Mammary epithelial cell (primary cell): ENCODE results near the gene C1orf53.

Source experiments
- EZH2 ChIP-seq: IDR thresholded peaks from 2 replicates; pipeline ENCODE4 v1.6.1; 2012; ENCODE audit warnings: low read length, inconsistent platforms, borderline replicate concordance
- TF ChIP-seq, protein P1 (sequence below), 2 donors: IDR thresholded peaks in 1 of 2; conservative IDR thresholded peaks in 1 of 2; 2 replicates each; pipeline ENCODE4 v1.5.1; 2011 to 2012; ENCODE audit warnings: inconsistent platforms in 2 of 2, low read length in 2 of 2, mild to moderate bottlenecking in 2 of 2, control low read depth in 1 of 2, low read depth in 1 of 2; ENCODE audit not compliant: insufficient read depth in 1 of 2; ENCODE audit errors: extremely low read depth in 1 of 2

DNA sequence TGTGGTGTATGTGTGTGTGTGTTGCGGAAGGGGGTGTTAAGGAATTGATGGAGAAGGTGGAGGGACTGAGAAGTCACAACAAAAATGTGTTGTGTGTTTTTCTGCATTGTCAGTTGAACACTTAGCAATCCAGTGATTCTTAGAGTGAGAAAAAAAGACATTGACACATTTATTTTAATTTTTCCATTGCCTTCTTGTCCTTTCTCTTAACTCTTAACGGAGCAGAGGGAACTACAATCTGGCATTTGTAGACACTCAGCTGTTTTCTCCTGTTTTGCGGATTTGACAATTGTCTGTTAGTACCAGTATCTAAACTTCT lies 725 bp downstream of the C1orf53 start:
- TF ChIP-seq, protein P1, sequence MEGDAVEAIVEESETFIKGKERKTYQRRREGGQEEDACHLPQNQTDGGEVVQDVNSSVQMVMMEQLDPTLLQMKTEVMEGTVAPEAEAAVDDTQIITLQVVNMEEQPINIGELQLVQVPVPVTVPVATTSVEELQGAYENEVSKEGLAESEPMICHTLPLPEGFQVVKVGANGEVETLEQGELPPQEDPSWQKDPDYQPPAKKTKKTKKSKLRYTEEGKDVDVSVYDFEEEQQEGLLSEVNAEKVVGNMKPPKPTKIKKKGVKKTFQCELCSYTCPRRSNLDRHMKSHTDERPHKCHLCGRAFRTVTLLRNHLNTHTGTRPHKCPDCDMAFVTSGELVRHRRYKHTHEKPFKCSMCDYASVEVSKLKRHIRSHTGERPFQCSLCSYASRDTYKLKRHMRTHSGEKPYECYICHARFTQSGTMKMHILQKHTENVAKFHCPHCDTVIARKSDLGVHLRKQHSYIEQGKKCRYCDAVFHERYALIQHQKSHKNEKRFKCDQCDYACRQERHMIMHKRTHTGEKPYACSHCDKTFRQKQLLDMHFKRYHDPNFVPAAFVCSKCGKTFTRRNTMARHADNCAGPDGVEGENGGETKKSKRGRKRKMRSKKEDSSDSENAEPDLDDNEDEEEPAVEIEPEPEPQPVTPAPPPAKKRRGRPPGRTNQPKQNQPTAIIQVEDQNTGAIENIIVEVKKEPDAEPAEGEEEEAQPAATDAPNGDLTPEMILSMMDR (conservative IDR thresholded peaks at IDR 0.05 in 1 of 2, IDR thresholded peaks at IDR 0.05 in 1 of 2; ENCODE audit: extremely low read depth in 1 of 2, insufficient read depth in 1 of 2, low read depth in 1 of 2, low read length in 2 of 2), result no peak
- TF ChIP-seq EZH2, result no peak
